T-helper 1 cell treated with Interleukin-12 subunit alpha and Interleukin-12 subunit beta and Interleukin-4 antibody, amounts not matched to agents 30 ng/mL and 1 ng/mL, for 36 hours (primary cell): ENCODE measurements around the gene ZDHHC4. TPM values are rescaled to one million over a fixed set of nuclear protein-coding genes. Genes with fewer than 3 reads are reported as not detected.

Experiments
- intact Hi-C: fragments of 100-400 bp; cut with micrococcal nuclease; formaldehyde crosslinking; loops from one replicate; pipeline ENCODE4 v1.15.1; 2024
- total RNA-seq: library from RNA; stranded (reverse); gene quantifications from 2 replicates; pipeline ENCODE4 v1.2.3, GENCODE V29; 2022

ZDHHC4 gene
- total RNA-seq, 1 donor from 2014 or later, result 28.1 TPM

GRCh38 chr7:6604458-6604857 lies 27.2 kb downstream of the ZDHHC4 start:
- intact Hi-C loops, result no loop called here

- intact Hi-C loops, result no loop called here
Measured at GRCh38 chr7:6606866-6607583, 29.8 kb downstream of the ZDHHC4 start.

GRCh38 chr7:6607651-6608051 lies 30.4 kb downstream of the ZDHHC4 start:
- intact Hi-C loops, result no loop called here

GRCh38 chr7:6608081-6608480 lies 30.8 kb downstream of the ZDHHC4 start:
- intact Hi-C loops, result no loop called here

GRCh38 chr7:6608794-6609193 lies 31.5 kb downstream of the ZDHHC4 start:
- intact Hi-C loops, result no loop called here

- intact Hi-C loops, result no loop called here
Measured at GRCh38 chr7:6612819-6613218, 35.6 kb downstream of the ZDHHC4 start.

- intact Hi-C loops, result no loop called here
Measured at GRCh38 chr7:6613706-6614105, 36.5 kb downstream of the ZDHHC4 start.

GRCh38 chr7:6614953-6615722 lies 37.9 kb downstream of the ZDHHC4 start, which contains the start of gene ZNF853:
Gene ZNF853, plus strand, starts transcription at chr7:6615610. Its CDS starts 565 bp downstream, at chr7:6616175.
- intact Hi-C loops, result no loop called here

GRCh38 chr7:6615723-6616555 lies 38.7 kb downstream of the ZDHHC4 start:
- intact Hi-C loops, result no loop called here

- intact Hi-C loops, result no loop called here
Measured at GRCh38 chr7:6616854-6617643, 39.8 kb downstream of the ZDHHC4 start.

- intact Hi-C loops, result no loop called here
Measured at GRCh38 chr7:6618621-6619020, 41.4 kb downstream of the ZDHHC4 start.

- intact Hi-C loops, result no loop called here
Measured at GRCh38 chr7:6619961-6620360, 42.7 kb downstream of the ZDHHC4 start.

- intact Hi-C loops, result no loop called here
Measured at GRCh38 chr7:6621195-6622133, 44.2 kb downstream of the ZDHHC4 start.

- intact Hi-C loops, result no loop called here
Measured at GRCh38 chr7:6622134-6622710, 45.0 kb downstream of the ZDHHC4 start.

- intact Hi-C loops, result no loop called here
Measured at GRCh38 chr7:6623589-6624245, 46.5 kb downstream of the ZDHHC4 start.

GRCh38 chr7:6624246-6624611 lies 47.0 kb downstream of the ZDHHC4 start:
- intact Hi-C loops, result no loop called here

GRCh38 chr7:6628045-6628444 lies 50.8 kb downstream of the ZDHHC4 start:
- intact Hi-C loops, result no loop called here

GRCh38 chr7:6630007-6630849 lies 53.0 kb downstream of the ZDHHC4 start:
- intact Hi-C loops, result no loop called here
